ENCODE results near the gene COLGALT1.

COLGALT1 gene

DNA sequence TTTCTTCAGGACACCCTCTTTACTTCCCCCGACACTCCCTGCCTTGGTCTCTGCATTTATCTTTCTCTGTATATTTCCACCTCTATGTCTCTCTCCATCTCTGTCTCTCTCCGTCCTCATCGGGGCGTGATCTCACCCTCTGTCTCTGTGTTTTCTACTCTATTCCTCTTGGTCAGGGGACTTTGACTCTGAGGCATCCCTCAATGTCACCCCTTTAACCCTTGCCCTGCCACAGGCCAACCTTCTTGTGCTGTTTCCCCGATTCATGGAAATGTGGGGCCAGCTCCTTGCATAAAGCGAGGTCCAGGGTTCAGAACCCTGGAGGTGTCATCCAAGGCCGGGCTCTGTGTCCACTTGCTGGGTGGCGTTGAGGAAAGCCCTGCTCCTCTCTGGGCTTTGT lies 46.8 kb downstream of the COLGALT1 start:
- DNase-seq = no peak

DNA sequence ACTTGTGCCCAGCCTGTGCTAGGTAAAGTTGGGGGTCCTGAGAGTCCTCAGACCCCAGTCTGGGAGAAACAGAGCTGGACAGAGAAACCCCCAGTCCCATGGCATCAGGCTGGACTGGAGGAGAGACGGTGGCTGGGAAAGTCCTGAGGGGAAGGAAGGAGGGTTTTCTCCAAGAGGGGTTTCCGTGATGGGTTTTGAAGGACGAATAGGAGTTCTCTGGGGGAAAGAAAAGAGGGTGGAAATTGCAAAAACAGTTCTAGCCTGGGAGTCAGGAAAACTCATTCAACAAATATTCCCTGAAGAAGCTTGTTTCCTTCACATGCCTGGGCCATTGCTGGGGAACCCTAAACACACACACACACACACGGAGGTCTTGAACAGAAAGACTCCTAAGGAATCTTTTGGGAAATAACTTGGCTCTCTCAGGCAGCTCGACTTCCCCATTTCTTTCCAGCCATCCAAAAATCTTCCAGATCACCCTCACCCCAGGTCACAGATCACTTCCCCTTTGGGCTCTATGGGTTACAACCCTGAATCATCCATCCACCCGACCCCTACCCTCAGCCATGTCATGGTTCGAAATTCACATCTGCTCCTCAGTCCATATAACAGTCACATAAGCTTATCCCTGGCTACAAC lies 47.5 kb downstream of the COLGALT1 start:
- no peak for DNase-seq

- DNase-seq = no peak
Measured at GRCh38 chr19:17604372-17605025, 49.0 kb downstream of the COLGALT1 start.

DNA sequence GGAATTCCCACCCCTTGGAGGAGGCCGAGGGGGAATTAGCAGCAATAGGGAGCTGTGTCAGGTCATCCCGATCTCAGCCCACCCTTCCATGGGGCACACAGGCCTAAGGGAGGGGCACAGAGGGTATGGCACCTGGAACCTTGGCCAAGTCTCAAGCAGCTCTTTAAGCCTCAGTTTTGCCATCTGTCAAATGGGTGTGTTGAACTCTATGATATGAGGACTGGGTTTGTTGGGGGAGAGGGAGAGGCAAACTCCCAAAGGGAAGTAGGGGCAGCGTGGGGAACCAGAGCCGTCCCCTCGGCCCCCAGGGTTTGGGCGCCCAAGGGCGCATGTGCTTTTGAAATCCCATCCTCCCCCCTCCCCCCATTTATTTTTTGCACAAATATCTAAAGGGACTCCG lies 49.7 kb downstream of the COLGALT1 start:
- DNase-seq = no peak

- DNase-seq = no peak
Measured at GRCh38 chr19:17605761-17606589, 50.5 kb downstream of the COLGALT1 start.

GRCh38 chr19:17606590-17607185 lies 51.2 kb downstream of the COLGALT1 start:
- no peak for DNase-seq

DNA sequence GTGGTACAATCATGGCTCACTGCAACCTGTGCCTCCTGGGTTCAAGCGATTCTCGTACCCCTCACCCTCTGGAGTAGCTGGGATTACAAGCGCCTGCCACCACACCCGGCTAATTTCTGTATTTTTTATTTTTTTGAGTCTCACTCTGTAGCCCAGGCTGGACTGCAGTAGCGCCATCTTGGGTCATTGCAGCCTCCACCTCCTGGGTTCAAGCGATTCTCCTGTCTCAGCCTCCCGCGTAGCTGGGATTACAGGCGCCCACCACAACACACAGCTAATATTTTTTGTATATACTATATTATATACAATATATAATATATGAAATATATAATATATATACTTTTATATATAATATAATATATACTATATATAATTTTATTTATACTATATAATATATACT lies 52.5 kb downstream of the COLGALT1 start:
- DNase-seq = no peak

DNA sequence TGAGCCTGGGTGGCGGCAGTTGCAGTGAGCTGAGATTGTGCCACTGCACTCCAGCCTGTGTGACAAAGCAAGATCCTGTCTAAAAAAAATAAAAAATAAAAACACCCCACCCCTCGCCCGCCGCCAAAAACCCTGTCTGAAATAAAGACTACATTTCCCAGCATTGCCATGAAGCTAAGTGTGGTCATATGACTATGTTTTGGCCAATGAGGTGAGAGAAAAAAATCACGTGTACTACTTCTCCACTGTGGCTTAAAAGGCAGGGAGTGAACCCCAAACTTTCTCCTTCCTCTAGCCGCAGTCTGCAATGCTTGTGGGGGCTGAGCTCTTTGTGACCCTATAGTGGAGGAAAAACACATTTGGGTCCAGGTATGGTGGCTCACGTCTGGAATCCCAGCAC lies 54.9 kb downstream of the COLGALT1 start:
- DNase-seq = no peak

- no peak for DNase-seq
Measured at GRCh38 chr19:17611462-17612244, 56.2 kb downstream of the COLGALT1 start.

- DNase-seq = no peak
Measured at GRCh38 chr19:17614476-17614875, 59.0 kb downstream of the COLGALT1 start.

GRCh38 chr19:17615889-17616685 lies 60.6 kb downstream of the COLGALT1 start:
- no peak for DNase-seq

DNA sequence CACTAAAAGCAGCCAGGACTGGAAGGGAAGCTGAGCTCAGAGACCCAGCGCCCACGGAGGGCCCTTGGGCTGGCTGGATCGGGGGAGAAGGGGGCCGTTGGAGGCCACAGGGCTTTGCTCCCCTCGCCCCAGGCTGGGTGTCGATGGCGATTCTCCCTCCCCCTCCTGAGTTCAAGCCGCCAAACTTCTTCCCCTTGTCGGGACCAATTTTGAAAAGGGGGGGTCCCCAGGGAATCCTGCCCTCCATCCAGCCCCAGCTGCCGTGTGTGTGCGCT lies 61.2 kb downstream of the COLGALT1 start:
- no peak for DNase-seq

GRCh38 chr19:17616961-17617806 lies 61.7 kb downstream of the COLGALT1 start:
- DNase-seq = no peak

- DNase-seq = no peak
Measured at GRCh38 chr19:17617807-17618192, 62.4 kb downstream of the COLGALT1 start.

DNA sequence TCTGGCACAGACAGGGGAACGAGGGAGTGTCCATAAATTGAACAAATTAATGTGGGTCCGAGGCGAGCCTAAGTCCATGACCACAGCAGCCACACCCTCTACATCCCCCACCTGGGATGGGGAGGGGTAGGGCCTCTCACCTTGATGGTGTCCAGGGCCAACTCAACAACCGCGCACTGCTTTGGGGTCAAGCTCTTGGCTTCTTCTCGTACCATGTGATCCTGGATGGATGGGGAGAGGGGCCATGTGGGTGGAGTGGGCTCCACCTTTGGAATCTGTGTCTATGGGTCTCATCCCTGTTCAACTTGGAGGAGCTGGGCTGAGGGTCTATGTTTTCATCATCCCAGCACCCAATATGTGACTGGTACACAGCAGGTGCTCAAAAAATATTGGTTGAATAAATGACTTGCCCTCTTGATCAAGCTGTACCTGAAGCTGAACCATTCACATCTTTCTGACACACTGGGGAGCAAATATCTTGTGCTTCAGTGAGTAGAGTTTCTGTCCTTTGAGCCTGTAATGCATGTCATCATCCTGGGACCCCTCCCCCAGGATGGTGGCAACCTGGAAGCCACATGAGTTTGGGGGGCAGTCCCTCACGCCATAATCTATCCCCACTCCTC lies 62.9 kb downstream of the COLGALT1 start:
- no peak for DNase-seq

GRCh38 chr19:17618936-17619335 lies 63.5 kb downstream of the COLGALT1 start:
- no peak for DNase-seq

- DNase-seq = no peak
Measured at GRCh38 chr19:17620696-17621095, 65.2 kb downstream of the COLGALT1 start.

- DNase-seq = no peak
Measured at GRCh38 chr19:17623224-17623935, 67.9 kb downstream of the COLGALT1 start.

- no peak for DNase-seq
Measured at GRCh38 chr19:17624314-17624991, 69.0 kb downstream of the COLGALT1 start.

All from NCI-H1694 (cell line).